Fibroblast of skin of back (primary cell): Measurements from ENCODE around the gene CDC16. TPM values are rescaled to one million over a fixed set of nuclear protein-coding genes. Genes with fewer than 3 reads are reported as not detected.
"Not testable (repeated sequence)": the region's sequence is repeated elsewhere in the genome, so short reads cannot be mapped to it uniquely, and the experiment has no call there.

Source experiments
- DNase-seq: peaks from one replicate; pipeline ENCODE4 v3.0.0-alpha.2; 2013
- polyA plus RNA-seq, 2 experiments: library from polyadenylated mRNA; unstranded; fragments of 120-200 nt; gene quantifications; one replicate each; pipeline ENCODE4 v1.2.1, GENCODE V29; 2013; ENCODE audit not compliant: insufficient read length in 2 of 2

The CDC16 gene
- polyA plus RNA-seq (2013, experiment 1 of 2; ENCODE audit: insufficient read length) = 72.9 TPM
- polyA plus RNA-seq (2013, experiment 2 of 2; ENCODE audit: insufficient read length) = 71.7 TPM

- DNase-seq = peak; percentile 94
Observed at GRCh38 chr13:114234645-114235421, at the start of gene CDC16. Gene CDC16, plus strand, starts transcription at chr13:114234897. Its CDS starts 188 bp downstream, at chr13:114235085.

GRCh38 chr13:114185182-114185971 lies 49.3 kb upstream of the CDC16 start:
- no peak for DNase-seq

GRCh38 chr13:114194853-114195252 lies 39.8 kb upstream of the CDC16 start:
- no peak for DNase-seq

- DNase-seq = no peak
Observed at GRCh38 chr13:114196629-114197028, 38.1 kb upstream of the CDC16 start.

DNA sequence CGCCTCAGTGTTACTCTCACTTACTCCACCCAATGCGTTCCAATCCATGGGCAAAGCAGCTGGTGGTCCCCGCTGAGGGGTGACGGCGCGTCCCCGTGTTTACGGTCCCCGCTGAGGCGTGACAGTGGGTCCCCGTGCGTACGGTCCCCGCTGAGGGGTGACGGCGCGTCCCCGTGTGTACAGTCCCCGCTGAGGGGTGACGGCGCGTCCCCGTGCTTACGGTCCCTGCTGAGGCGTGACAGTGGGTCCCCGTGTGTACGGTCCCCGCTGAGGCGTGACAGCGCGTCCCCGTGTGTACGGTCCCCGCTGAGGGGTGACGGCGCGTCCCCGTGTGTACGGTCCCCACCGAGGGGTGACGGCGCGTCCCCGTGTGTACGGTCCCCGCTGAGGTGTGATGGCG lies 36.1 kb upstream of the CDC16 start:
- DNase-seq = no peak

- DNase-seq = not testable (repeated sequence)
Observed at GRCh38 chr13:114199526-114199925, 35.2 kb upstream of the CDC16 start.

DNA sequence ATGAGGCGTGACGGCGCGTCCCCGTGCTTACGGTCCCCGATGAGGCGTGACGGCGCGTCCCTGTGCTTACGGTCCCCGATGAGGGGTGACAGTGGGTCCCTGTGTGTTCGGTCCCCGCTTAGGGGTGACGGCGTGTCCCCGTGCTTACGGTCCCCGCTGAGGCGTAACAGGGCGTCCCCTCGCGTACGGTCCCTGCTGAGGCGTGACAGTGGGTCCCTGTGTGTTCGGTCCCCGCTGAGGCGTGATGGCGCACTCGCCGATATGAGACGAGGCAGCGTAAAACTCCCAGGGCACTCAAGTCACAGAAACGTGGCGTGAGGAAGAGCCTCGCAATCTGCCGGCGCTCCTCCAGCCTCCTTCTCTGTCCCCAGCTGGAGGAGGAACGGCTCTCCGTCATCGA lies 34.7 kb upstream of the CDC16 start:
- no peak for DNase-seq

DNA sequence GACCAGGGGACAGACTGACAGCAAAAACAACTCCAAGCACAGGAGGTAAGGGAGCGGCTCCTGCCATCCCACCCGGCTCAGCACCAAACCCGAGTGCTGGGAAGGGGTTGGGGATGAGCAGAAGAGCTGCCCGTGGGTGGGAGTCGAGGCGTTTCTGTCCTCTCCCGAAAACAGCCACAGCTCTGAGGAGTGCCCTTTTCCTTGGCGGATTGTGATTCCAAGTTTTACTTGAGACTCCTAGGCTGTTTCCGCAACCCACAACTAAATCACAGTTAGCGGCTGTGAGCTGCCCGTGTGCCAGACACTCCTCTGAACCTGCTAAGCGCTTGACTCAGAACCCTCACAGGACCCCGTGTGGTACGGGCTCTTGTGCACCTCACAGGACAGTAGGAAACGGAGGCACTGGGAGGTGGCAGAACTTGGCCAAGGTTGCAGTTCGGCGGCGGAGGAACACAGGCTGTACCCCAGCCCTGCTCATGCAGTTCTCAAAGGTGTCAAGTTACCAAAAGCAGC lies 34.2 kb upstream of the CDC16 start:
- peak; percentile 4 for DNase-seq

- no peak for DNase-seq
Observed at GRCh38 chr13:114202581-114202980, 32.1 kb upstream of the CDC16 start.

DNA sequence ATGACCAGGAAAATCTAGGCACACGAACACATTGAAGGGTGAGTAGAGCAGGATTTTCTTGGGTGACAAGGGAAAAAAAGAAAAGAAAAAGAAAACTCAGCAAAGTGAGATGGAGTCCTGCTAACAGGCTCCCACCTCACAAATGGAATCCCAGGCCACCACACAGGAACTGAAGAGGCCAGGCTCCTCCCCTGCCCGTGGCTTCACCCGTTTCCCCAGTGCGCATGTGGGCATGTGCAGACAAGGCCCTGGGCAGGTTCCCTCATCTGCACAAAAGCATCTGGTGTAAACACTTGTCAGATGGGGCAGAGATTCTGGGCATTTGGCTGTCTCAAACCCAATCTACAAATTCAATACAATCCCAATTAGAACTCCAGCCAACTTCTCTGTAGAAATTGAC lies 31.2 kb upstream of the CDC16 start:
- no peak for DNase-seq

GRCh38 chr13:114204894-114205293 lies 29.8 kb upstream of the CDC16 start:
- DNase-seq = no peak

DNA sequence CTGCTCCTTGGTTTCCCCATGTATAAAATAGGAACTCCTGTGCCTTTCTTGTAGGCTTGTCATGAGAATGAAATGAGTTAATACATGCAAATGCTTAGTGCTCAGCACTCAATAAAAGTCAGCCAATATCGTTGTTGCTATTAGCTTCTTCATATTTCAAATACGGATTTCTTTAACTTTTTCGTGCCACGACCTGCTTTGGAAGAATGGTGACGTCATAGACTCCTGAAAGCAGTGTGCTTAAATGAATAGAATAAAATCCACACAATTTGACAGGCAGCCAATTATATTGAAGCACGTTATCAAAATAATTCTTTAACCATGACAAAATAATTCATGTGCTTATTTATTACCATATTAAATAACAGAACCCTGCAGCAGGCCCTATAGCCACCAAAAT lies 26.6 kb upstream of the CDC16 start:
- no peak for DNase-seq

- DNase-seq = no peak
Observed at GRCh38 chr13:114211446-114212157, 23.1 kb upstream of the CDC16 start.

- peak; percentile 48 for DNase-seq
Observed at GRCh38 chr13:114212158-114212495, 22.6 kb upstream of the CDC16 start.

- no peak for DNase-seq
Observed at GRCh38 chr13:114213980-114214379, 20.7 kb upstream of the CDC16 start.

DNA sequence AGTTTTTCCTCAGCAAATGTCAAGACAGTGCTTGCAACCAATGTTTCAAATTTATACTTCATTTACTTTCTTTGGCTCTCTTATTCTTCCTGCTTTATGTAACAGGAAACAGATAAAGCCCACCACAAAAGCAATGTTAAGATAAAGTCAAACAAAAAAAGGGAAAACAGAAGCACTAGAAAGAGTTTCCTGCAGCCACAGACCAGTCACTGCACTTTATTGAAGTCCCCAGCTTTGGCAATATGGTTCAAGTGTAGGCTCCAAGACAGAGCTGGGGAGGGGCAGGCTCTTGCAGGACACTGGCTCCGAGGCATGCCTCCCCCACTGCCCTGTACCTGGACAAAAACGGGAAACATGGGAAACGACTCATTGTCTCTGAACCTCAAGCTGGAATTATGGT lies 15.3 kb upstream of the CDC16 start:
- no peak for DNase-seq

DNA sequence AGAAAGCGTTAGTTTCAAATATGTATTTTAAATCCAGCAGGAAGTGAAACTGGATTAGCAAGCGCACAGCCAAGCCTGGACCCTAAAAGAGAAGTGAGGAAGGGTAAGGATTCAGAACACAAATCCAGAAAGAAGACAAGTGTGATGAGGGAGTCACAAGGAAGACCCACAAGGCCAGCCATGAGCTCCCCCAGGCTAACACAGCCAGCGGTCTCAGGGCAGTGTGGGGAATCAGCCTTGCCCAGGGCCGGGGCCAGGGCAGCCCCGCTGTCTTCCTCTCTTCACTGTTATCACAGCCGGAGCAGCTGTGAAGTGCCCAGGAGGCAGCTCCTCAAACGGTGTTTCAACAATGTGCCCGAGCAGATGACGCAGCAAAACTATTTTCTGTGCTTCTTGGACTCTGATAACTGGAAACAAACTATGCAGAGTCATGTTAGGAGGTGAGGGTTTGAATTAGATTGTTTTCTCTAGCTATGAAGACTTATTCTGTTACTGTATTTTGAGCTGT lies 12.2 kb upstream of the CDC16 start:
- peak; percentile 47 for DNase-seq

- no peak for DNase-seq
Observed at GRCh38 chr13:114224201-114224600, 10.5 kb upstream of the CDC16 start.

DNA sequence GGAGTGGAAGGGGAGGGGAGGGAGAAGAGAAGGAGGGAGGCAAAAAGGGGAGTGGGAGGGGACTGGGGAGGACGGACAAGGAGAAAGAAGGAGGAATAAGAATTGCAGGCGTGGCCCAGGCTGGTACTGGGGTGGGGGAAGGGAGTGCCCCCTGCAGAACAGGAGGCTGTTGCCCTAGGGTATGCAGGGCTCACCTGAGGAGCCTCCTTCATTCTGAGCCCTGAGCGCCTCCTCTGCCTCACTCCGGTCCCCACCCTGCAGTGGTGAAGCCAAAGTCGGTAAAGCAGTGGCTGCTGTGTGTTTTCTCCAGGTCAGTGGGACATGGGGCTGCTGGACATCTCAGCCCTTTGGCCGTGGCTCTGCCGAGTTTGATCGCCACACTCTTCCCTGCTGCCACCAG lies 9.1 kb upstream of the CDC16 start:
- DNase-seq = no peak

DNA sequence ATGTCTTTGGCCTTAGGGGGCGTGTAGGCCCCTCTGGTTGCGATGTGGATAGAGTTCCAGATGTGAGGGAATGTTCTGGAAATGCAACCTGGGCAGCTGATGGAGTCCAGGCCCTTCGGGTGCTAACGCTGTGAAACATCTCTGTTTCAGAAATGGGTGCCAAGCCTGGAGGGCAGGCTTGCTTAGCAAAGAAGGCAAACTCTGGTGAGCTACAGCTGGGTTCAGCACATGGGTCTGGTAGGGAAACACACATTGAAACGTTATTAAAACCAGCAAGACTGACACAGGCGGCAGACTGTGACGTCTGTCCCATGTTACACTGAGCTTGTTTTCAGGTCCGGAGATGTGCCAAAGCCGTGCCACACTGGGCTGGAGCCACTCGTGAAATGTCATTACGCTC lies 8.6 kb upstream of the CDC16 start:
- DNase-seq = no peak

- peak; percentile 74 for DNase-seq
Observed at GRCh38 chr13:114226699-114227323, 7.9 kb upstream of the CDC16 start.

GRCh38 chr13:114227528-114227927 lies 7.2 kb upstream of the CDC16 start:
- no peak for DNase-seq
